T-helper 2 cell treated with Interferon-gamma antibody and Interleukin-4, amounts not matched to agents 5 μg/mL and 100 μg/mL, for 36 hours (primary cell): Measurements from ENCODE around the gene DNAH1.

Experiments
- DNase-seq: peaks from one replicate; pipeline ENCODE4 v3.0.0; 2021; ENCODE audit warnings: low spot score
- H3K27ac Mint-ChIP-seq: one replicate; pipeline ENCODE4 v1.8.0; 2021; ENCODE audit warnings: mild to moderate bottlenecking, mixed read lengths
- H3K27me3 Mint-ChIP-seq: one replicate; pipeline ENCODE4 v1.8.0; 2021; ENCODE audit warnings: low read depth, mixed read lengths
- H3K36me3 Mint-ChIP-seq: one replicate; pipeline ENCODE4 v1.8.0; 2021; ENCODE audit warnings: low read depth, mixed read lengths
- H3K4me1 Mint-ChIP-seq: one replicate; pipeline ENCODE4 v1.8.0; 2021; ENCODE audit warnings: low read depth, mixed read lengths
- H3K4me3 Mint-ChIP-seq: one replicate; pipeline ENCODE4 v1.8.0; 2022; ENCODE audit warnings: mild to moderate bottlenecking, moderate library complexity, mixed read lengths
- H3K9me3 Mint-ChIP-seq: one replicate; pipeline ENCODE4 v1.8.0; 2021; ENCODE audit warnings: mixed read lengths

The DNAH1 gene

GRCh38 chr3:52313774-52314188 is 2.3 kb upstream of the DNAH1 start:
- Mint-ChIP-seq H3K27me3 (no peaks in the 10 kb centered on the region), H3K9me3 (no peaks in the 10 kb centered on the region), H3K27ac (no peak overlapping the region), H3K4me1 (peaks cover 13% of the 10 kb centered on the region), H3K36me3 (peaks cover under 1% of the 10 kb centered on the region), H3K4me3 (no peak overlapping the region)
- no peak for DNase-seq

- no peak for DNase-seq
- Mint-ChIP-seq H3K27me3 (no peaks in the 10 kb centered on the region), H3K27ac (no peak overlapping the region), H3K4me3 (no peak overlapping the region), H3K9me3 (no peaks in the 10 kb centered on the region), H3K4me1 (peaks cover 13% of the 10 kb centered on the region), H3K36me3 (peaks cover 4% of the 10 kb centered on the region)
These were observed 1.6 kb upstream of the DNAH1 start for GRCh38 chr3:52314489-52314888.

GRCh38 chr3:52315006-52315405 is 1.1 kb upstream of the DNAH1 start:
- Mint-ChIP-seq H3K4me1 (peaks cover 13% of the 10 kb centered on the region), H3K4me3 (no peak overlapping the region), H3K27ac (no peak overlapping the region), H3K27me3 (no peaks in the 10 kb centered on the region), H3K36me3 (peaks cover 4% of the 10 kb centered on the region), H3K9me3 (no peaks in the 10 kb centered on the region)
- DNase-seq, result no peak

GRCh38 chr3:52317208-52318000 is 1.3 kb downstream of the DNAH1 start:
- no peaks in the 10 kb centered on the region for H3K9me3 Mint-ChIP-seq
- no peak overlapping the region for H3K27ac Mint-ChIP-seq
- peaks cover 13% of the 10 kb centered on the region for H3K4me1 Mint-ChIP-seq
- DNase-seq, result peak; percentile 53
- peak overlapping the region; percentile 64 for H3K4me3 Mint-ChIP-seq
- peaks cover 4% of the 10 kb centered on the region for H3K36me3 Mint-ChIP-seq
- no peaks in the 10 kb centered on the region for H3K27me3 Mint-ChIP-seq

- no peaks in the 10 kb centered on the region for H3K9me3 Mint-ChIP-seq
- H3K4me3 Mint-ChIP-seq, result no peak overlapping the region
- H3K27me3 Mint-ChIP-seq, result no peaks in the 10 kb centered on the region
- H3K36me3 Mint-ChIP-seq, result peaks cover 4% of the 10 kb centered on the region
- H3K4me1 Mint-ChIP-seq, result peaks cover 13% of the 10 kb centered on the region
- H3K27ac Mint-ChIP-seq, result no peak overlapping the region
- DNase-seq, result no peak
These were observed 2.2 kb downstream of the DNAH1 start for GRCh38 chr3:52318186-52318816.

DNA sequence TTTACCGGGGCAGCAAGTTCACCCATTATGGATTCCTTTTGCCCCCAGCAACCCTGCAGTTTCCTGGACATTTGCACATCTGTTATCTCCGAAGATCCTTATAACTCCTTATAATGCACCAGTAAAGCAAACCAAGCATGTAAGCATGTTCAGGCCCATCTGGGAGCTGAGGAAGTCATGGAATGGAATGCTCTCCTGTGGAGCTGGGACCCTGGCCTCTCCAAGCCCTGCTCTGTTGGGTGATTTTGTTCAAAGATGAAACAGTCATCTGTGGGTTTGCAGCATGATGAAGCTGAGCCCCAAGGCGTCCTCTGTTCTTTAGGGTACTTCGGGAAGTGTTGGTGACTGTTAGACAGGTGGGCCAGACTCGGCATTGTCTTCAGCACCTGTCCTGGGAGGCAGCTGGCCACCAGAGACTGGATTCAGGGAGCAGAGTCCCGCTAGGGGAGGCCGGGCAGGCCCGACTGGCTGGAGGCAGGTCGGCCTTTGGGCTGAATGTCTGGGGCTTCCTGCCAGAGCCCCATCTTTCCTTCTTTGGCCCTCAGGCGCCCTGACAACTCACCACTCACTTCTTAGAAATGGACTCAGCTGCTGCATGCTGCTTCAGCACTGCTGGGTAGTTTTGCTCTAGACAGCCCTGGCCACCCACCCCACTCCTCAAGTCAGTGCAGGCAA is 3.9 kb downstream of the DNAH1 start:
- H3K36me3 Mint-ChIP-seq, result peaks cover 4% of the 10 kb centered on the region
- H3K27me3 Mint-ChIP-seq, result no peaks in the 10 kb centered on the region
- H3K4me1 Mint-ChIP-seq, result peaks cover 13% of the 10 kb centered on the region
- H3K9me3 Mint-ChIP-seq, result no peaks in the 10 kb centered on the region
- no peak overlapping the region for H3K4me3 Mint-ChIP-seq
- no peak overlapping the region for H3K27ac Mint-ChIP-seq
- no peak for DNase-seq

GRCh38 chr3:52321481-52321880 is 5.4 kb downstream of the DNAH1 start:
- H3K27me3 Mint-ChIP-seq, result no peaks in the 10 kb centered on the region

GRCh38 chr3:52322466-52322865 is 6.3 kb downstream of the DNAH1 start:
- no peaks in the 10 kb centered on the region for H3K27me3 Mint-ChIP-seq
- no peak overlapping the region for H3K4me3 Mint-ChIP-seq
- H3K9me3 Mint-ChIP-seq, result no peaks in the 10 kb centered on the region
- no peak for DNase-seq
- peaks cover 7% of the 10 kb centered on the region for H3K4me1 Mint-ChIP-seq
- no peak overlapping the region for H3K27ac Mint-ChIP-seq
- peaks cover 4% of the 10 kb centered on the region for H3K36me3 Mint-ChIP-seq

More at GRCh38 chr3:52321481-52321880, 5.4 kb downstream of the DNAH1 start:
- peaks cover 4% of the 10 kb centered on the region for H3K36me3 Mint-ChIP-seq
- H3K27ac Mint-ChIP-seq, result no peak overlapping the region
- H3K4me1 Mint-ChIP-seq, result peaks cover 12% of the 10 kb centered on the region
- DNase-seq, result no peak
- H3K9me3 Mint-ChIP-seq, result no peaks in the 10 kb centered on the region
- no peak overlapping the region for H3K4me3 Mint-ChIP-seq

DNA sequence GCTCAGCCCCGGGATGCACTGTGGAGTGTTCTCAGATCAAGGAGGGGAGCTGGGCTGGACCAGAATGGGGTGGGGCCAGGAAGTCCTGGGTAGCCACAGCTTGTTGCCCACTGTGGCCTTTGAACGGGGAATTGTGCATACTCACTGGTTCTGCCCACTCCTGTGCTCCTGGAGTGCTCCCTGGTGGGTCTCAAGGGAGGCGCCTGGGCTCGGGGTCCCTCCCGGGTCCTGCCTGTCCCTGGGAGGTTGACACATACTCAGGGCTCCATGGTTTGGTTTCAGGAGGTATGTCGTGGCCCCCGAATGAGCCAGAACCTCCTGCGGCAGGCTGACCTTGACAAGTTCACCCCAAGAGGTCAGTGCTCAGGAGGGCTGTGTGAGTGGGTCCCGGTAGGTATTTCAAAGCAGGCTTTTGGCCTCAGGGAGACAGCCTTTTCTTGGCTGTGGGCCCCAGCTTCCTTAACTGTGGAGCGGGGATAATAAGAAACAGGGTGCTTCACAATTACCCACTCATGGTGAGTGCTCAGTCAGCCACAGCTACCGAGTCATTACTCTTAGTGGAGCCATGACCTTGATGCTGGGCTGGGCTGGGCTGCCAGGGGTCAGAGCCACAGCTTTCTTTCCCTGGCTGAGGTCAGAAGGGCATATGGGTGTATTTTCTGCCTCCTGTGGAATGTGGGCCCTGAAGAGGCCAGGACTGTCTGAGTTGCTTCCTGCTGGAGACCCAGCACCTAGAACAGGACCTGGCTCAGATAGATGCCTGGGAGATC is 7.6 kb downstream of the DNAH1 start:
- Mint-ChIP-seq H3K27me3 (no peaks in the 10 kb centered on the region), H3K36me3 (peaks cover 5% of the 10 kb centered on the region), H3K4me1 (no peaks in the 10 kb centered on the region), H3K27ac (no peak overlapping the region), H3K9me3 (no peaks in the 10 kb centered on the region), H3K4me3 (no peak overlapping the region)
- DNase-seq, result no peak

DNA sequence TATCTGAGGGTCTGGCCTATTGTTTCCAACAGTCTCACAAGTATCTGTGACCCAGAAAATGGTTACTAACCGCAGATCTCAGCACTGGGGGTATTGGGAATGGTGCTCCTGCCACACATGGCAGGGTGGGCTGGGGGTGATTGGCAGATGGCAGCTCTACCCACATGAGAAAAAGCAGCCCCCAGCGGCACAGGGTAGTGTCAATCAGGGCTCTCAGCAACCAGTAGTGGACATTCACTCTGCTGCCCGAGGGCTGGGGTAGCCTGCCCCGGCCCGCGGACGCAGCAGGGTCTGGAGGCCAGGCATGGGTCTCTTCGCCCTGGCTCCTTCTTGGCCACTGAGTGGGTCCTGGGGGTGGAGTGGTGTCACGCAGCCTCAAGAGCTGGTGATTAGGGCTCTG is 8.6 kb downstream of the DNAH1 start:
- Mint-ChIP-seq H3K4me1 (no peaks in the 10 kb centered on the region), H3K4me3 (no peak overlapping the region), H3K9me3 (no peaks in the 10 kb centered on the region), H3K36me3 (peaks cover 2% of the 10 kb centered on the region), H3K27ac (no peak overlapping the region), H3K27me3 (no peaks in the 10 kb centered on the region)
- no peak for DNase-seq

DNA sequence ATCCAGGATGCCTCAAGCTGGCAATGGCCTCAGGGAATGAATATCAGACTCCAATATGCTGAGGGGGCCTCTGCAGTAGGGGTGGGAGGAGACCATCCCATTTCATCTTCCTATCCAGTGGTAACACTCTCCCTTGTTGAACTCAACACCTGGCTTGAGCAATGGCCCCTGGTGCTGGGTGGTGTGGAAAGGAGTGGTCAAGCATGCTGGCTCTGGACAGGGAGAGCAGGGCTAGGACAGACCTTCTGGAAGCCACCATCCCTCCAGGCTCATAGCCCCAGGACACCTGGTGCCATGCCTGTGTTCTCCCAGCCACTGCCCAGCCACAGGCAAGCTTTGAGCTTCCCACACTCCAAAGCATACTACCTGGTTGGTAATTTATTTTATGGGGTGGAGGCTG is 9.6 kb downstream of the DNAH1 start:
- peaks cover 2% of the 10 kb centered on the region for H3K36me3 Mint-ChIP-seq
- H3K4me3 Mint-ChIP-seq, result no peak overlapping the region
- H3K27ac Mint-ChIP-seq, result no peak overlapping the region
- H3K27me3 Mint-ChIP-seq, result no peaks in the 10 kb centered on the region
- no peaks in the 10 kb centered on the region for H3K4me1 Mint-ChIP-seq
- no peak for DNase-seq
- H3K9me3 Mint-ChIP-seq, result no peaks in the 10 kb centered on the region

DNA sequence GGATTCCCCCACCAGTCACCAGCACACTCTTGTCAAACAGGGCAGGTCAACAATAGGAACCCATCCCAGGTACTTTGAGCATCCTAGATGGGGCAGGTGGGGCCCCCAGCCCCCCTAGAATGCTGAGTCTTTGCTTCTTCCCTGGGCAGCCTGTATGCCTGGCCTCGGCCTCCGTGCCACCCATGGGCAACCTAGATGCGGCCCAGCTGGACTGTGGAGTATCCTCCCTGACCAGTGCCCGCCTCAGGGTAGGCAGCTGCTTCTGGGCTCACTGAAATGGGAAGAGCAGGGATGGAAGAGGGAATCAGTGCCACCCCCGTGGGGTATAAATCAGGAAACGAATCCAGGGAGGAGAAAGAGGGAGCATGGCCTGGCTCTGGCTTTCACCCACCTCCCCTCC is 10.9 kb downstream of the DNAH1 start:
- Mint-ChIP-seq H3K27ac (no peak overlapping the region), H3K4me1 (no peaks in the 10 kb centered on the region), H3K9me3 (no peaks in the 10 kb centered on the region), H3K36me3 (peaks cover 2% of the 10 kb centered on the region), H3K4me3 (no peak overlapping the region), H3K27me3 (no peaks in the 10 kb centered on the region)
- DNase-seq, result no peak

DNA sequence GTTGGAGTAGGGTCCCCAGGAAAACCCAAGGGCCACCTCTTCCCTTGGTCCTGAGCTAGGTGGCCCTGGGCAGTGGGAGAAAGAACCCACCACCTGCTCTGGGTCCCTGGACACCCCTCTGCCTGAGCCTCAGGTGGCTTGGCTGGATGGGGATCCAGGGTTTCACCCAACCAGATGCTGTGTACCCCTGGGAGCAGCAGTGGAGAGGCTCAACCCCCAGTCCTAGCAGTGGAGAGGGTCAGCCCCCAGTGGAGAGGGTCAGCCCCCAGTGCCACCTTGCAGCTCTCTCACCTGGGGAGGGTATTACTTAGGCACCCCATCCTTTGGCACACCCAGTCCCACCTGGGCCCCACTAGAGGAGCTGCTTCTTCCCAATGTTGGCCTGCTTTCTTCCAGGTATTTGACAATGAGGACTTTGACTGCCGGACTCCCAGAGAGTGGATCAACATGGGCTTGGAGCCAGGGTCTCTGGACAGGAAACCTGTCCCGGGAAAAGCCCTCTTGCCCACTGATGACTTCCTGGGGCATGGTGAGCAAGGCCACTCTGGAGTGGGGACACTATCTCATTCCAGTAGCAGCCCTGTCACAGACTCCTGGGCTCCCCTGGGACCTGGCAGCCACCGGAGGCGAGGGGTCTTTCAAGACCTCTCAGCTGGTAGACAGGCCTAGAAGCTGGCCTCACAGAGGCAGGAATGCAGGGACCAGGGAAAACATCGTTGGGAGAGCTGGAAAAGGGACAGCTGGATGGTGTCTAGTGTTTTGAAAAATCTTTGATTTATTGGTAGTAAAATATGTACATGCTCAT is 11.6 kb downstream of the DNAH1 start:
- no peak for DNase-seq
- Mint-ChIP-seq H3K36me3 (peaks cover 2% of the 10 kb centered on the region), H3K4me1 (no peaks in the 10 kb centered on the region), H3K4me3 (no peak overlapping the region), H3K9me3 (no peaks in the 10 kb centered on the region), H3K27ac (no peak overlapping the region), H3K27me3 (no peaks in the 10 kb centered on the region)
